Measurements from ENCODE around the gene RAD51D. TPM values are rescaled to one million over a fixed set of nuclear protein-coding genes. Genes with fewer than 3 reads are reported as not detected.

Gene RAD51D
- total RNA-seq, 2 experiments from 2014 or later, result 6.2 to 8.6 TPM

DNA sequence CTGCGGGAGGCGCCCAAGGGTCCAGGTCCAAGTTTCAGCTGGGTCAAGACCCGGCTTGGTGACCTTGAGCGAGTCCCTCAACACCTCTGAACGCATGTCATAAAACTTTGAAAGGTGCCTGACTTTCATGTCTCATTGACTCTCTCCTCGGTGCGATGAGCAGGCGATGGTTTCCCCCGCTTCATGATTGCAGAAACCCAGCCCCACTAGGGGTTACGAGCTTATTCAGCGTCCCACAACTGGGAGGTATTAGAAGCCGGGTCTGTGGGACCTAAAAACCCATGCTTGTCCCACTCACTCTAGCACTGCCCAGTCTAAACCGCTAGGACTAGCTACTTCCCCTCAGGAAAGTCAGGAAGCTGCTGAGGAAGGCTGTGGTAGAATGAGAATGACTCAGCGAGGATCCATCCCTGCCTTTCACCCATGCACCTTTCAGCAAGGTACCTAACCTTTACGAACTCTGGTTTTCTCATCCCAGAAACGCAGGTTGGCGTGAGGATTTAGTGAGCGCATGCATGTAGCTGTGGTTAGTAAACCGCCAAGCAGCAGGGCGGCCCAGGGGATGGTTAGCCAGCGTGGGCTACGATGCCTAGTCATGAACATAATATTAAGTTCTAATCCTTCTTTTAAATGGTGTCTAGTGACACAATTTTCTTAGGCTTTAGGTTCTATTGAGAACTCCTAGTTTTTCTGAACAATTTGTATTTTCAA is 29.9 kb downstream of the RAD51D start:
- peak overlapping the region; percentile 98 for H3K27ac Mint-ChIP-seq
- H3K4me1 ChIP-seq (ENCODE audit: insufficient read depth, low read length), result peaks cover 39% of the 10 kb centered on the region
- no peaks in the 10 kb centered on the region for H3K9me3 ChIP-seq (ENCODE audit: control insufficient read depth in 1 of 2, insufficient read depth in 1 of 2, low read length in 2 of 2)
- CTCF ChIA-PET, result interaction anchor here (0.8 to 2.4 kb wide), 22 partner anchors 12 to 450 kb away, joined by 3 to 27 read pairs (median 8); partner anchors contain the start of genes LIG3, NLE1, RAD51D and RFFL
- peak overlapping the region; percentile 69 to 85 for H3K27ac ChIP-seq (ENCODE audit: low read depth in 1 of 2, low read length in 2 of 2)
- DNase-seq, result peak in 7 of 14 experiments; percentile 8 to 68 (median 18)
- H3K36me3 Mint-ChIP-seq (ENCODE audit: low read depth), result peaks cover 18% of the 10 kb centered on the region
- H3K4me3 Mint-ChIP-seq, result peak overlapping the region; percentile 99
- POLR2A ChIA-PET, result interaction anchor here (0.6 to 2.3 kb wide), 27 partner anchors 8 to 720 kb away, joined by 3 to 24 read pairs (median 4); partner anchors contain the start of genes CCT6B, LIG3, PEX12 and RAD51D
- no peaks in the 10 kb centered on the region for H3K27me3 Mint-ChIP-seq
- no peaks in the 10 kb centered on the region for H3K36me3 ChIP-seq (ENCODE audit: insufficient read depth, low read length)
- H3K27me3 ChIP-seq (ENCODE audit: control insufficient read depth in 1 of 2, insufficient read depth in 2 of 2, low read length in 2 of 2), result no peaks in the 10 kb centered on the region
- peak; percentile 39 for ATAC-seq (ENCODE audit: poor library complexity)
- intact Hi-C loops (cut with DNase I, micrococcal nuclease), result loop anchor here (1.0 to 5.0 kb wide), 10 partner anchors 17 to 109 kb away; partner anchors contain the start of genes LIG3 (in 2 of the 2), RAD51D (in 2 of the 2) and RFFL (in 1 of the 2)
- H3K9me3 Mint-ChIP-seq, result no peaks in the 10 kb centered on the region
- peak; percentile 34 for TF ChIP-seq CTCF (IDR thresholded peaks at IDR 0.05)
- peak overlapping the region; percentile 70 for H3K4me3 ChIP-seq (ENCODE audit: low read length)
- H3K4me1 Mint-ChIP-seq (ENCODE audit: low read depth), result peaks cover 58% of the 10 kb centered on the region

- Mint-ChIP-seq H3K4me1 (ENCODE audit: low read depth) (peaks cover 58% of the 10 kb centered on the region), H3K36me3 (ENCODE audit: low read depth) (peaks cover 18% of the 10 kb centered on the region), H3K27ac (peak overlapping the region; percentile 98), H3K27me3 (no peaks in the 10 kb centered on the region), H3K4me3 (peak overlapping the region; percentile 99), H3K9me3 (no peaks in the 10 kb centered on the region)
- intact Hi-C loops (cut with DNase I, micrococcal nuclease), result loop anchor here (1.0 to 5.0 kb wide), 11 partner anchors 16 to 109 kb away; partner anchors contain the start of genes LIG3 (in 2 of the 2), RAD51D (in 2 of the 2) and RFFL (in 1 of the 2)
- CTCF ChIA-PET, result interaction anchor here (0.8 to 2.4 kb wide), 23 partner anchors 12 to 450 kb away, joined by 3 to 27 read pairs (median 8); partner anchors contain the start of genes LIG3, NLE1, RAD51D and RFFL
- POLR2A ChIA-PET, result interaction anchor here (0.6 to 2.3 kb wide), 28 partner anchors 8 to 721 kb away, joined by 3 to 24 read pairs (median 4); partner anchors contain the start of genes CCT6B, LIG3, PEX12 and RAD51D
- H3K27me3 ChIP-seq (ENCODE audit: control insufficient read depth in 1 of 2, insufficient read depth in 2 of 2, low read length in 2 of 2), result no peaks in the 10 kb centered on the region
- TF ChIP-seq CTCF (IDR thresholded peaks at IDR 0.05), result peak; percentile 72
- peak overlapping the region; percentile 92 for H3K4me3 ChIP-seq (ENCODE audit: low read length)
- H3K4me1 ChIP-seq (ENCODE audit: insufficient read depth, low read length), result peaks cover 46% of the 10 kb centered on the region
- H3K27ac ChIP-seq (ENCODE audit: low read depth in 1 of 2, low read length in 2 of 2), result peak overlapping the region; percentile 88 to 94
- ATAC-seq (ENCODE audit: poor library complexity), result peak; percentile 74
- peak; percentile 80 to 96 (median 89) for DNase-seq
- no peaks in the 10 kb centered on the region for H3K9me3 ChIP-seq (ENCODE audit: control insufficient read depth in 1 of 2, insufficient read depth in 1 of 2, low read length in 2 of 2)
- no peaks in the 10 kb centered on the region for H3K36me3 ChIP-seq (ENCODE audit: insufficient read depth, low read length)
These were observed 30.6 kb downstream of the RAD51D start for GRCh38 chr17:35088881-35089585.

GRCh38 chr17:35088356-35088880 is 31.2 kb downstream of the RAD51D start:
- peak in 4 of 14 experiments; percentile 13 to 66 (median 24) for DNase-seq
- Histone ChIP-seq H3K27me3 (ENCODE audit: control insufficient read depth in 1 of 2, insufficient read depth in 2 of 2, low read length in 2 of 2) (no peaks in the 10 kb centered on the region), H3K36me3 (ENCODE audit: insufficient read depth, low read length) (no peaks in the 10 kb centered on the region), H3K4me1 (ENCODE audit: insufficient read depth, low read length) (peaks cover 52% of the 10 kb centered on the region), H3K27ac (ENCODE audit: low read depth in 1 of 2, low read length in 2 of 2) (peak overlapping the region; percentile 88 to 94), H3K9me3 (ENCODE audit: control insufficient read depth in 1 of 2, insufficient read depth in 1 of 2, low read length in 2 of 2) (no peaks in the 10 kb centered on the region), H3K4me3 (ENCODE audit: low read length) (peak overlapping the region; percentile 92)
- Mint-ChIP-seq H3K36me3 (ENCODE audit: low read depth) (peaks cover 18% of the 10 kb centered on the region), H3K9me3 (no peaks in the 10 kb centered on the region), H3K4me3 (peak overlapping the region; percentile 98), H3K27ac (peak overlapping the region; percentile 97), H3K4me1 (ENCODE audit: low read depth) (peaks cover 59% of the 10 kb centered on the region), H3K27me3 (no peaks in the 10 kb centered on the region)
- ChIA-PET POLR2A (interaction anchor here (0.6 to 3.9 kb wide), 11 partner anchors 11 to 165 kb away, joined by 3 to 14 read pairs (median 5); no protein-coding TSS in a partner anchor), CTCF (interaction anchor here (0.9 to 2.4 kb wide), 3 partner anchors 25 to 90 kb away, joined by 3 to 24 read pairs (median 7); partner anchors contain the start of gene RFFL)
- no peak for TF ChIP-seq CTCF (IDR thresholded peaks at IDR 0.05)
- intact Hi-C loops (cut with DNase I, micrococcal nuclease), result loop anchor here (1.0 to 5.0 kb wide), 6 partner anchors 16 to 106 kb away; partner anchors contain the start of genes LIG3 (in 1 of the 2) and RAD51D (in 1 of the 2)
- ATAC-seq (ENCODE audit: poor library complexity), result no peak

All from CD4-positive, alpha-beta T cell (primary cell).